Activated B cell treated with CpG ODN at 0.5 μM for 24 hours (primary cell): Measurements from ENCODE around the gene XDH. TPM values are rescaled to one million over a fixed set of nuclear protein-coding genes. Genes with fewer than 3 reads are reported as not detected.

Experiments used
- ATAC-seq: fragments of 200-7000 bp; cut with Tn5 transposase; one replicate; pipeline ENCODE4 v1.10.0; 2021; ENCODE audit warnings: low read depth, mild to moderate bottlenecking, moderate library complexity
- CTCF ChIA-PET: fragments of 350-600 bp; sonication (Branson Sonifier 250); formaldehyde crosslinking; loops from one replicate; lab custom pipeline; 2021; ENCODE audit warnings: antibody characterized with exemption; lab: Charles Lee
- POLR2A ChIA-PET: fragments of 350-600 bp; sonication (Branson Sonifier 250); formaldehyde crosslinking; loops from one replicate; lab custom pipeline; 2021; ENCODE audit warnings: antibody characterized with exemption; lab: Charles Lee
- DNase-seq: peaks from one replicate; pipeline ENCODE4 v3.0.0; 2022
- H3K27ac Mint-ChIP-seq: one replicate; pipeline ENCODE4 v1.8.0; 2020; ENCODE audit warnings: mixed read lengths
- H3K27me3 Mint-ChIP-seq: one replicate; pipeline ENCODE4 v1.8.0; 2021; ENCODE audit warnings: mixed read lengths
- H3K36me3 Mint-ChIP-seq: one replicate; pipeline ENCODE4 v1.8.0; 2021; ENCODE audit warnings: low read depth, mixed read lengths
- H3K4me1 Mint-ChIP-seq: one replicate; pipeline ENCODE4 v1.8.0; 2021; ENCODE audit warnings: mixed read lengths
- H3K4me3 Mint-ChIP-seq: one replicate; pipeline ENCODE4 v1.8.0; 2020; ENCODE audit warnings: mild to moderate bottlenecking, mixed read lengths
- H3K9me3 Mint-ChIP-seq: one replicate; pipeline ENCODE4 v1.8.0; 2020; ENCODE audit warnings: mixed read lengths
- CTCF ChIP-seq: fragments of 200-600 bp; IDR thresholded peaks from one replicate; pipeline ENCODE4 v1.8.0; 2022; ENCODE audit warnings: antibody characterized with exemption, mild to moderate bottlenecking
- intact Hi-C: fragments of 100-400 bp; cut with micrococcal nuclease; formaldehyde crosslinking; loops from one replicate; pipeline ENCODE4 v1.15.1; 2024
- total RNA-seq: library from RNA; stranded (reverse); gene quantifications from 2 replicates; pipeline ENCODE4 v1.2.3, GENCODE V29; 2022

XDH gene
- total RNA-seq, 1 donor from 2014 or later = not detected

GRCh38 chr2:31397094-31397493, 17.4 kb downstream of the XDH start:
- Mint-ChIP-seq H3K27ac (no peak overlapping the region), H3K4me3 (no peak overlapping the region), H3K27me3 (peaks cover 27% of the 10 kb centered on the region), H3K4me1 (no peaks in the 10 kb centered on the region), H3K9me3 (peaks cover 4% of the 10 kb centered on the region), H3K36me3 (no peaks in the 10 kb centered on the region)
- no peak for ATAC-seq
- intact Hi-C loops = no loop called here
- no peak for DNase-seq
- ChIA-PET POLR2A (no interaction called here), CTCF (no interaction called here)
- no peak for TF ChIP-seq CTCF

- no peak for TF ChIP-seq CTCF
- CTCF ChIA-PET = no interaction called here
- no peak overlapping the region for H3K27ac Mint-ChIP-seq
- no peaks in the 10 kb centered on the region for H3K9me3 Mint-ChIP-seq
- POLR2A ChIA-PET = interaction anchor here (0.6 kb wide), 1 partner anchor 261 kb away, joined by 3 read pairs; no protein-coding TSS in a partner anchor
- no peaks in the 10 kb centered on the region for H3K4me1 Mint-ChIP-seq
- H3K36me3 Mint-ChIP-seq = no peaks in the 10 kb centered on the region
- DNase-seq (no peak), ATAC-seq (no peak)
- intact Hi-C loops = no loop called here
- no peak overlapping the region for H3K4me3 Mint-ChIP-seq
- H3K27me3 Mint-ChIP-seq = peaks cover 8% of the 10 kb centered on the region
These were observed 24.2 kb downstream of the XDH start for GRCh38 chr2:31390324-31390723.

GRCh38 chr2:31388736-31389135, 25.8 kb downstream of the XDH start:
- H3K4me3 Mint-ChIP-seq = no peak overlapping the region
- H3K9me3 Mint-ChIP-seq = no peaks in the 10 kb centered on the region
- H3K27me3 Mint-ChIP-seq = peaks cover 5% of the 10 kb centered on the region
- intact Hi-C loops = no loop called here
- DNase-seq (no peak), ATAC-seq (no peak)
- ChIA-PET CTCF (no interaction called here), POLR2A (no interaction called here)
- no peak overlapping the region for H3K27ac Mint-ChIP-seq
- TF ChIP-seq CTCF = no peak
- H3K4me1 Mint-ChIP-seq = no peaks in the 10 kb centered on the region
- no peaks in the 10 kb centered on the region for H3K36me3 Mint-ChIP-seq

GRCh38 chr2:31387850-31388249, 26.7 kb downstream of the XDH start:
- intact Hi-C loops = no loop called here
- DNase-seq (no peak), ATAC-seq (no peak)
- ChIA-PET CTCF (no interaction called here), POLR2A (no interaction called here)
- H3K4me3 Mint-ChIP-seq = no peak overlapping the region
- peaks cover 5% of the 10 kb centered on the region for H3K27me3 Mint-ChIP-seq
- H3K27ac Mint-ChIP-seq = no peak overlapping the region
- H3K9me3 Mint-ChIP-seq = no peaks in the 10 kb centered on the region
- H3K4me1 Mint-ChIP-seq = no peaks in the 10 kb centered on the region
- no peak for TF ChIP-seq CTCF
- no peaks in the 10 kb centered on the region for H3K36me3 Mint-ChIP-seq

GRCh38 chr2:31386648-31387047, 27.9 kb downstream of the XDH start:
- H3K36me3 Mint-ChIP-seq = no peaks in the 10 kb centered on the region
- no peaks in the 10 kb centered on the region for H3K4me1 Mint-ChIP-seq
- H3K27ac Mint-ChIP-seq = no peak overlapping the region
- H3K9me3 Mint-ChIP-seq = no peaks in the 10 kb centered on the region
- intact Hi-C loops = no loop called here
- CTCF ChIA-PET = no interaction called here
- no peak for TF ChIP-seq CTCF
- no peak overlapping the region for H3K4me3 Mint-ChIP-seq
- H3K27me3 Mint-ChIP-seq = no peaks in the 10 kb centered on the region
- POLR2A ChIA-PET = no interaction called here
- DNase-seq (no peak), ATAC-seq (no peak)
